HG02759 (cell line): ENCODE data around the gene ROS1.
"Not testable (repeated sequence)": the region's sequence is repeated elsewhere in the genome, so short reads cannot be mapped to it uniquely, and the experiment has no call there.

ENCODE experiments used
- ATAC-seq: cut with Tn5 transposase; IDR thresholded peaks from one replicate; pipeline ENCODE4 v1.9.1; 2021; ENCODE audit warnings: mild to moderate bottlenecking, moderate library complexity; ENCODE audit not compliant: unreplicated experiment

Gene ROS1

GRCh38 chr6:117425431-117426153 is at the start of gene ROS1:
ROS1 (minus strand) TSS chr6:117425942; CDS start chr6:117425656, 286 bp downstream.
- no peak for ATAC-seq

GRCh38 chr6:117473401-117473800 is 47.7 kb upstream of the ROS1 start:
- no peak for ATAC-seq

GRCh38 chr6:117472667-117473066 is 46.9 kb upstream of the ROS1 start:
- ATAC-seq: no peak

GRCh38 chr6:117469791-117470190 is 44.0 kb upstream of the ROS1 start:
- ATAC-seq: no peak

GRCh38 chr6:117469356-117469755 is 43.6 kb upstream of the ROS1 start:
- ATAC-seq: no peak

- ATAC-seq: not testable (repeated sequence)
Measured at GRCh38 chr6:117468527-117468926, 42.8 kb upstream of the ROS1 start.

GRCh38 chr6:117467876-117468275 is 42.1 kb upstream of the ROS1 start:
- ATAC-seq: no peak

- no peak for ATAC-seq
Measured at GRCh38 chr6:117465691-117466090, 39.9 kb upstream of the ROS1 start.

- ATAC-seq: no peak
Measured at GRCh38 chr6:117464700-117465099, 39.0 kb upstream of the ROS1 start.

GRCh38 chr6:117463762-117464665 is 38.3 kb upstream of the ROS1 start:
- ATAC-seq: no peak

GRCh38 chr6:117459204-117459944 is 33.6 kb upstream of the ROS1 start:
- ATAC-seq: no peak

- ATAC-seq: no peak
Measured at GRCh38 chr6:117456998-117457397, 31.3 kb upstream of the ROS1 start.

- no peak for ATAC-seq
Measured at GRCh38 chr6:117456250-117456649, 30.5 kb upstream of the ROS1 start.

GRCh38 chr6:117451671-117452070 is 25.9 kb upstream of the ROS1 start:
- ATAC-seq: no peak

- peak; percentile 49 for ATAC-seq
Measured at GRCh38 chr6:117449549-117450439, 24.1 kb upstream of the ROS1 start.

GRCh38 chr6:117448732-117449485 is 23.2 kb upstream of the ROS1 start:
- ATAC-seq: no peak

GRCh38 chr6:117448011-117448410 is 22.3 kb upstream of the ROS1 start:
- ATAC-seq: no peak

GRCh38 chr6:117446861-117447260 is 21.1 kb upstream of the ROS1 start:
- ATAC-seq: no peak

- no peak for ATAC-seq
Measured at GRCh38 chr6:117444600-117444999, 18.9 kb upstream of the ROS1 start.

- not testable (repeated sequence) for ATAC-seq
Measured at GRCh38 chr6:117442313-117442712, 16.6 kb upstream of the ROS1 start.
